Ovary (tissue), 3 donors: ENCODE results near the gene SCTR.

Experiments
- CTCF ChIP-seq, 3 donors: fragments of 450-650 bp in 2 of 3; fragments of 200-600 bp in 1 of 3; IDR thresholded peaks; one replicate each; pipeline versions ENCODE4 v1.5.1 to v1.8.0; 2016 to 2022; ENCODE audit warnings: antibody characterized with exemption in 3 of 3, mild to moderate bottlenecking in 1 of 3
- POLR2A ChIP-seq: fragments of 450-650 bp; IDR thresholded peaks from one replicate; pipeline ENCODE4 v1.6.1; 2017; ENCODE audit warnings: antibody characterized with exemption, mild to moderate bottlenecking, moderate library complexity
- donor health status: DM: no; HTN: no; CAD: no.

DNA sequence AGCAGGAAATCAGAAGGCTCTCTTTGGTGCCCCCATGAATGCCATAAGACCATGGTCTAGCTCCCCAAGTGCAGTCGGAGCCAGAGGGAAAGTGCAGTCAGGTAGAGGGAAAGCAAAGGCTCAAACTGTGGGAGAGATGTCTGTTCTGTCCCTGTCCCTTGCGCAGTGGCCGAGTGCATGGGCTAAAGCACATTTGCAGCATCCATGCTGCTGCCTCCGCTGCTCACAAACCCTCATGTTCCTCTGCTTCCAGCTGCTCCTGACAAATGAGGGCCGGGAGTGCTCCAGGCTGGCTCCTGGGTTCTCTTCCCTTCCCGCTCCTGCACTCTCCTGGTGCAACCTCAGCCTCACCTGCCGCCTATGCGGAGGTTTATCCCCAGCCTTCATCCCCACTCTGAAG is 34.2 kb downstream of the SCTR start:
- TF ChIP-seq POLR2A (no peak), CTCF (IDR thresholded peaks at IDR 0.05) (no peak)
